Activated CD8-positive, alpha-beta memory T cell treated with anti-CD3 and anti-CD28 coated beads for 48 hours (primary cell): Measurements from ENCODE around the gene STAG1.
"Not testable (repeated sequence)": the region's sequence is repeated elsewhere in the genome, so short reads cannot be mapped to it uniquely, and the experiment has no call there.

Experiments
- DNase-seq, 3 experiments: peaks; one replicate each; pipeline ENCODE4 v3.0.0-alpha.2; 2020; ENCODE audit warnings: low read depth in 2 of 3, low spot score in 2 of 3

STAG1 gene

GRCh38 chr3:136414476-136414875, 337.7 kb downstream of the STAG1 start:
- no peak for DNase-seq

DNA sequence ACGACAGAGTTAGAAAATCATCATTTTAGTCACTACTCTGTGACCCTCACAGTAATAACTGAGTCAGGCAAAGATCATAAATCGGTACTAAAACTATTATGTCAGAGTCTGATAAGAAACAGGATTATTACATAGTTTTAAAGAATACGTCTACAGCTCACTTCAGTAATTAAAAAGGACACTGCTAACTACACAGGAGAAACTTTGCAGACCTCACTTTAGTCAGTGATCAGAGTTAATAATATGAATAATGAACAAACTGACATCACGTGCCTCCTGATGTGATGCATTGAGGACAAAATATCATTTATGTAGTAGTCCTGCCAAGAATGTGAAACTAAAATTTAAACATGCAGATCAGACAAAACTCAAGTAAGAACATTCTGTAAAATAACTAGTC, 339.9 kb downstream of the STAG1 start:
- no peak for DNase-seq

DNA sequence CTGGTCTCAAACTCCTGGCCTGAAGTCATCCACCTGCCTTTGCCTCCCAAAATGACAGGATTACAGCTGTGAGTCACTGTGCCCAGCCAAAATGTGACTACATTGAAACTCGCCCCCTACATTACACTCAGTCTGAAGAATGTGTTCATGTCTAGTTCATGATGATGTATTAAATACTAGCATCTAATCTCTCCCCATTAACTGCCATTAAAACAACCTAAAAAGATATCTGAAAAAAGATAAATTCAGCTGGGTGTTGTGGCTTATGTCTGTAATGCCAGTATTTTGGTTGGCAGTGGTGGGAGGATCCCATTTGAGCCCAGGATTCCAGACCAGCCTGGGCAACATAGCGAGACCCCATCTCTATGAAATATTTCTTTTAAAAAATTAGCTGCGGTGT, 342.6 kb downstream of the STAG1 start:
- no peak for DNase-seq

- no peak for DNase-seq
Measured at GRCh38 chr3:136404056-136404455, 348.1 kb downstream of the STAG1 start.

- no peak for DNase-seq
Measured at GRCh38 chr3:136396916-136397315, 355.3 kb downstream of the STAG1 start.

GRCh38 chr3:136390574-136390973, 361.6 kb downstream of the STAG1 start:
- no peak for DNase-seq

GRCh38 chr3:136387031-136387430, 365.1 kb downstream of the STAG1 start:
- no peak for DNase-seq

DNA sequence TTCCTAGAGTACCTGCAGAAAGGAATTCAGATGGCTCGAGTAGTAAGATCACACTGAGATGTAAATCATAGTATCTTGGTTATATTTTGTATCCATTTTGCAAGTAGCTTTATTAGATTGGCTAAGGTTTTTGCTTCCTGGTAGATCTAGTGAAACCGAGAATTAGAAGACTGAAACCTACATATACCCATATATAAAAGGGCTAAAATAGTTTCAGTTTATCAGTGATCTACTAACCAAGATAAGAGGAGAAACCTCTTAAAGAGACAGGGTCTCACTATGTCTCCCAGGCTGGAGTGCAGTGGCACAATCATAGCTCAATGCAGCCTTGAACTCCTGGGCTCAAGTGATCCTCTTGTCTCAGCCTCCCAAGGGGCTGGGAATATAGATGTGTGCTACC, 366.7 kb downstream of the STAG1 start:
- no peak for DNase-seq

GRCh38 chr3:136381051-136381450, 371.1 kb downstream of the STAG1 start:
- DNase-seq: no peak

DNA sequence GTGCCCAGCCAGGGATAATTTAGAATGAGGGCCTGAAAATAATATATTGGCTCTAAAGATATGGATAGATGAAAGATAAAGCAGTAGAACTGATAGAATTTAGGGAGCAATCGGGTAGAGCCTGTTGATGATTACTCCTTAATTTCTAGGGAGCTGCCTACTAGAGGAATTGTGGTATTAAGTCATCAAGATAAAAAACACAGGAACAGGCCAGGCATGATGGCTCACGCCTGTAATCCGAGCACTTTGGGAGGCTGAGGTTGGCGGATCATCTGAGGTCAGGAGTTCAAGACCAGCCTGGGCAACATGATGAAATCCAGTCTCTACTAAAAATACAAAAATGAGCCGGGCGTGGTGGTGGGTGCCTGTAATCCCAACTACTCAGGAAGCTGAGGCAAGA, 371.6 kb downstream of the STAG1 start:
- no peak for DNase-seq

DNA sequence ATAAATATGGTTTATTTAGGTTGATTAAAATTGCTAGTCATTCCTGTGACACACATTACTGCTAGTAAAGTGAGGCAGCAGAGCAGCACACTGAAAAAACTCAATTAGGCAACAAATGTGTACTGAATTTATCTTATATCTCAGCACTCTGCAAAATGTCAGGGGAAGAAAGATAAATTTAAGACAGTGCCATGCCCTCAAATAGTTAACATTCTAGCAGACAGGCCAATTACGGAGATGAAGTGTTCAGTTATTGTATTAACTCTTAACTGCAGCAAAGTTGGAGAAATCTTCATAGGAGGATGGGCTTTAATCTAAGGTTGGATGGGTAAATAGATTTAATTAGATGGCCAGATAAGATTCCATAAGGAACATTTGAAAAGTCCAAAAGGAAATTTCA, 374.2 kb downstream of the STAG1 start:
- DNase-seq: no peak

DNA sequence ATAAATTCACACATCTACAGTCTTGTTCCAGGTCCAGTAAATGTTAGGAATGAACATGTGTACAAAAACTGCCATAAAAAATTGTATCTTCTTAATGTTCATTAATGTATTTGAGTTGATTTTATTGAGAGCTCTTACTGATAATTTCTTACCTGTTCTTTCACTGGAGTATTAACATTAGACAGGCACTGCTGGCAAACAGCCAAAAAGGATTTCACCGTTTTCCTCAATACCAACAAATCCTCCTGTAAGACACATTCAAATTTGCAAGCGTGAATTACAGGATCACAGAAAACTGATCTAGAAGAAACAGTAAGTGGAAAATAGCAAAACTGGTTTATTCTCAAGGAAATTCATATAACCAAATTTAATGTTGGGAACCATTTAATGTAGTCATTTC, 374.7 kb downstream of the STAG1 start:
- no peak for DNase-seq

GRCh38 chr3:136375800-136376199, 376.4 kb downstream of the STAG1 start:
- not testable (repeated sequence) for DNase-seq

DNA sequence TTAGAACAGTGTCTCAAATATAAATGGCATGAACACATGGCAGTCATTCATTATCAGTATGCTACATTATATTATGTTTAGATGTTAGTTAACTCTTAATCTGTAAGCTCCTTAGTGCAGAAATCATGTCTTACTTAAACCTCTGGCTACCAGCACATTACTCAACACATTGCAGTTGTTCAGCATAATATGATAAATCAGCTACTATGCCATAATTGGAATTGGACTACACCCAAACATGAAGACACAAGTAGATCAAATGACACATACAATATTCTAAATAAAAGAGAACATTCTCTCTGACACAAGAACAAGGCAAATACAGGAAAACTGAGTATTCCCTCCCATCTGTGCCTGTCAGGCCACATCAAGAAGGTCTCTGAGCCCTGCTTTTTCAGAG, 385.9 kb downstream of the STAG1 start:
- DNase-seq: no peak

- no peak for DNase-seq
Measured at GRCh38 chr3:136353461-136353860, 398.7 kb downstream of the STAG1 start.

DNA sequence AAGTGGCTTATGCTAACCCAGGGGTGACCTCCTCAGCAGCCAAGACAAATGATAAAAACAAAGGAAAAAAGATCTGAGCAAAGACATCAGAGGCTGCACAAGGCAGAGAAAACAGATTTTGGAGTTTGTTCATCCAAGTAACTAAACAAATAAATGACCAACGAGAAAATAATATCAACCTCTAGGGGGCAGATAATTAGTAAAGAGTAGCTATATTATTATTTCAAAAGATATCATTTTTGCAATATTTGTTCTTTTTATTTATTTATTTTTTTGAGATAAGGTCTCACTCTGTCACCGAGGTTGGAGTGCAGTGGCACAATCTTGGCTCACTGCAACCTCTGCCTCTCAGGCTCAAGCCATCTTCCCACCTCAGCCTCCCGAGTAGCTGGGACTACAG, 400.3 kb downstream of the STAG1 start:
- DNase-seq: no peak

DNA sequence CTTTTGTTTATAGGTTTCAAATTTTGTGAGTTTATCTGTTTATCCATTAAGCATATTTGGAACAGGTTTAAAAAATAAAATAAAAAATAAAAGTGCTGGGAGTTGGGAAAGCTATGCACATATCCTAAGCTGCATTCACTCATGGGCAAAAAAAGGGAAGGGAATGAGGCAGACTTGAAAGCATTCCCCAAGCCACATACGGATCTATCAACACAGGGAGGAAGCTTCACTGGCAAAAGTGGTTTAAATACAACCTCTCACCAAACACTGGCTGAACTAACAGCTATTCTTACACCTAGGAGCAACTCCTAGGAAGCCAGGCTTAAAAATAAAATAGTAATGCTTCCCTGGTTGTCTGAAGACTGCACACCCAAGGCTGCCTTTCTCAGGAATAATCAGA, 400.8 kb downstream of the STAG1 start:
- no peak for DNase-seq

- DNase-seq: no peak
Measured at GRCh38 chr3:136350557-136350956, 401.6 kb downstream of the STAG1 start.

DNA sequence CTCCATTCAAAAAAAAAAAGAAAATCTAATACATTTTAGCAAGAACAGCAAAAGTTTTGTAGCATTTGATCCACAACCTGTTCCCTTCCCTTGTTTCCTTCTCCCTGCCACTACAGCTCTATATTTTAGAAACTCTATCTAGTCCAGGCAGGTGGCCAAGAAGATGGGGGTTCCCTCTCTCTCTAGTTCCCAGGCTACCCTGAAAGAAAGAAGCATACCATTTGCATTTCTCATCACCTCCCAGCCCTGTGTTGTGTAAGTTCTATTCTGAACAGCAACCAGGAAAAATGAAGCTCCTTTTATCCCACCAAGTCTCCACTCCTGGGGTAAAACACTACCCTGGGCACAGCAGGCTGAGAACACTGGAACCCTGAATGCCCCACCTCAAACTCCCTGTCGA, 402.0 kb downstream of the STAG1 start:
- DNase-seq: no peak

GRCh38 chr3:136346486-136346885, 405.7 kb downstream of the STAG1 start:
- no peak for DNase-seq

DNA sequence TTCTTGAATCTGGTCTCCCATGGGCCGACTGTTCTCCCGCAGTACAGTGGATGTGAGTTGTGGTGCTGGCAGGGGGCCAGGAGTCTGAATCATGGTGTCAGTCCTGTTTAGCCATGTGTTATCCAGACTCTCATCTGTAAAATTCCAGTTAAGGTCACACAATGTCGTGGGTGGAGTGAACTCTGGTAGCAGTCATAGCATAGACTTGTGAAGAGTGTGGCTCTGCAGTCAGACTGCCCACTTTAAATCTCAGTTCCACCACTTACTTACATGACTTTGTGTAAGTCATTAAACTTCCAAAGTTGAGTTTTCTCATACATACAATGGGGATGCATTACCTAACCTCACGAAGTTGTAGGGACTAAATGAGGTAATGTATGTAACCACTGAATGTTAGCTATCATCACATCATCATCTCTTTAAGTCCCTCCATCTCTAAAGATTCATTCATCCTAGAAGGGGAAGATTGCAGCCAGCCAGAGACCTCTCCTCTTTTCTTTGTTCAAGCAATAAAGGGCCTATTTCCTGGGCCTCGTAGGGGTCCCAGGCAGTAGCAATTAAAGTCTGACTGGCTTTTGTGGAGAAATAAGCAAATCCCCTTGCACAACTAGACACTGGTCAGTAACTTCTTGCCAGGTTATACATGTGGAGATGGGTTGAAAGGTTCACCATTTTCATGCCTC, 408.2 kb downstream of the STAG1 start:
- no peak for DNase-seq

DNA sequence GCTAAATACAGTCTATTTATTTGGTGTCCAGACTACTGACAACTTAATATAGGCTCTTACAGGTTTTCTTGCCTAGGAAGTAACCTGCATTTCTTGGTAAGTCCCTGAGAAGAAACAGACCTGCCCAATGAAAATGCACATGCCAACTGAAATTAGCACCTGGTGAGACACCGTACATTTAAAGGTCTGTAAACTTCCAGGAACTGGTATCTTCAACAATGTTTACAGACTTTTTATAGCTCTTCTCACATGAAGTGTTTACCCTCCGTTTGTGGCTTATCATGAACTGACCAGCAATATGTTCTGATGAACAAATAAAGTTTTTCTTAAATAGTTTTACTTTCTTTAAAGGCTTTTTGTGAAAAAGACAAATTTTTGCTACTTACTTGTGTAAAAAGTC, 408.7 kb downstream of the STAG1 start:
- no peak for DNase-seq

GRCh38 chr3:136336329-136337100, 415.7 kb downstream of the STAG1 start:
- no peak for DNase-seq
